ENCODE data around the gene MTHFD2.

The MTHFD2 gene

DNA sequence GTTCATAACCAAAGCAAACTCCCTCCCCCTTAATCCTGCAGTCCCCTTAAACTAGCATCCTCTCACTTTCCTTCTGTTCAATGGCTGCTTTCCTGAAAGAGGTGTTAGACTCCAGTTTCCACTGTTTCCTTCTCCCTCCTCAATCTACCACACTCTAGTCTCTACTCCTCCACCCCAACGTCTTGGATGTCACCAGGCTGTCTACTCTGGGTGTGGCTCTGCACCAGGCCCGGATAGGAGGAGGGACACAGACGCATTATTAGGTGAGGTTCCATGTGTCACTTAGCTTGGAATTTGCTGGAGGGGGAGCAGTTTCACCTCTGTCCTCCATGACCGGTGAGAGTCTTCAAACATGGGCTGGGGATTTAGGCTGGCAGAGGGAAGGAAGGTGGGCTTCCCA, 61.3 kb downstream of the MTHFD2 start:
- FAIRE-seq (no peak), DNase-seq (ENCODE audit: extremely low spot score, insufficient read length, low read depth) (no peak)

GRCh38 chr2:74260495-74260894, 62.1 kb downstream of the MTHFD2 start:
- DNase-seq (ENCODE audit: extremely low spot score, insufficient read length, low read depth), result no peak
- FAIRE-seq, result no peak

DNA sequence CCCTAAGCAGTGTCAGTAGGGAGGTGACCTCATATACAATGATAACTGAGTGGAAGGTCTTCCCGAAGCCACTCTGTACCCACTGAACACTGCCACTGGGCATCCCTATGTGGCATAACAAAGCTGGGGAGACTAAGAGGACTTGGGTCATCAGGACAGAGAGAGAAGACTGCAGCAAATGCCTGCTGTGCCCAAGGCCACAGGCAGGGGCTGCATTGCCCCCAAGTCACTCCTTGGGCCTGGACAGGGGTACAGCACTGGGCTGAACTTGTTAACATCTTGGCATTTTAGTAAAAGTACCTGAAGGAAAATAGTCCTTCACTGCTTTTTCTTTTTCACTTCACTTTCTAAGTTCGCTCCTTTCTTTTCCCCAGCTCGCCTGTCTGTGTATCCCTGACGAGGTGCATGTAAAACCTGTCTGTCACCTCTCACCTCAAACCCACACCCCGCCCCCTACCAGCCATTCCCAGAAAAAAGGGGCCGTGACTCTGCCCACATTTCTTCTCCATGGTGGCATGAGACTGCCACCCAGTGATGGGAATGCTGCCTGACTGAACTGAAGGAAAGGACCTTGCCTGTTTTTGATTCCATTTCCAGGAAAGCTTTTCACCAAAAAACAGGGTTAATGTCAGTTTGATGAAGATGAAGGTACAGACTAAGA, 62.9 kb downstream of the MTHFD2 start:
- no peak for DNase-seq (ENCODE audit: extremely low spot score, insufficient read length, low read depth)

DNA sequence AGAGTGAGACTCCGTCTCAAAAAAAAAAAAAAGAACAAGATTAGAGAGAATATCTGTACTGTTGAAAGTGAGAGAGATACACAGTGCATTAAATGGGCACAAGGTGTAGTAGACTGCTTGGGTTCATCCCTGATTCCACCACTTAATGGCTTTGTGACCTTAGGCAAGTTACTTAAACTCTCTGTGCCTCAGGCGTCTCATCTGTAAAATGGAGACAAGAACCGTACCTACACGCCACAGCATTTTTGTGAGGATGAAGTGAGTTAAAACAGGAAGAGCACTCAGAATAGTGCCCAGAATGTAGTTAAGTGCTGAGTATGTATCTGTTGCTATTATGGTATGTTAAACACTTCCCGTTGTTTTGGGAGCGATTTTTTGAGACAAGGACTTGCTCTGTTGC, 64.3 kb downstream of the MTHFD2 start:
- DNase-seq (ENCODE audit: extremely low spot score, insufficient read length, low read depth) (no peak), FAIRE-seq (no peak)

More for the DNA sequence above, 62.9 kb downstream of the MTHFD2 start:
- FAIRE-seq, result no peak

DNA sequence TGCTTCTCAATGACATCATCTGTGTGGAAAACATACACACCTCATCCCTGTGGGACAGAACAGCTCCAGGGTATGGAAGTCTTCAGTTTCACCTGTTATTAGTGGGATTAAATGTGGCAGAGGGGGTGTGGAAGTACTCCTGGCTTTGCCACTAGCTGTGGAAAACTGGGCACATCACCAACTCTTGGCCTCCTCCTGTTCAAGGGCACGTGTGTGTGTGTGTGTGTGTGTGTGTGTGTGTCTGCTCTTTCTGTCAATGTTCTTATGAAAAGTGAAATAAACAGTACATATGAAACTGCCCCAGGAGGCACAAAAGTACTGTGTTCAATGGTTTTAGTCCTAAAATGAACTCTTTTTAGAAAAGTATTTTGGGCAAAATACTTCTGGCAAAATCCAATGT, 65.9 kb downstream of the MTHFD2 start:
- no peak for DNase-seq (ENCODE audit: extremely low spot score, insufficient read length, low read depth)
- no peak for FAIRE-seq

DNA sequence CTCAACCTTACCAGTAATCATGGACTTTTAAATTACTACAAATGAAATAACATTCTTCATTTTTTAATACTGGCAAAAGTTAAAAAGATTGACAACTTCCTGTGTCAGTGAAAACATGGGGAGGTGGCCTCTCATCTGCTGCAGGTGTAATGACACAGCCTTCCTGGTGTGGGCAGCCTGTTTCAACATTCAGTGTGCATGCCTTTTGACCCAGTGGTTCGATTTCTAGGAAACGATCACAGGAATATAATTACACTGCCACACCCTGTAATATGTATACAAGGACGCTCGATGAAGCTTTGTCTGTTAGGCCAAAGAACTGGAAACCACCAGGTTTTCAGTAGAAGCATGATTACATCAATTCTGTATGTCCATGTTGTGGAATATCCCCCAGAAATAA, 68.7 kb downstream of the MTHFD2 start:
- DNase-seq (ENCODE audit: extremely low spot score, insufficient read length, low read depth), result peak; percentile 18
- FAIRE-seq, result peak; percentile 66
